Activated B cell treated with CpG ODN at 0.5 μM for 24 hours (primary cell): Measurements from ENCODE around the gene LPP. TPM values are rescaled to one million over a fixed set of nuclear protein-coding genes. Genes with fewer than 3 reads are reported as not detected.

Source experiments
- ATAC-seq: fragments of 200-7000 bp; cut with Tn5 transposase; one replicate; pipeline ENCODE4 v1.10.0; 2021; ENCODE audit warnings: low read depth, mild to moderate bottlenecking, moderate library complexity
- CTCF ChIA-PET: fragments of 350-600 bp; sonication (Branson Sonifier 250); formaldehyde crosslinking; loops from one replicate; lab custom pipeline; 2021; ENCODE audit warnings: antibody characterized with exemption; lab: Charles Lee
- POLR2A ChIA-PET: fragments of 350-600 bp; sonication (Branson Sonifier 250); formaldehyde crosslinking; loops from one replicate; lab custom pipeline; 2021; ENCODE audit warnings: antibody characterized with exemption; lab: Charles Lee
- DNase-seq: peaks from one replicate; pipeline ENCODE4 v3.0.0; 2022
- H3K27ac Mint-ChIP-seq: one replicate; pipeline ENCODE4 v1.8.0; 2020; ENCODE audit warnings: mixed read lengths
- H3K27me3 Mint-ChIP-seq: one replicate; pipeline ENCODE4 v1.8.0; 2021; ENCODE audit warnings: mixed read lengths
- H3K36me3 Mint-ChIP-seq: one replicate; pipeline ENCODE4 v1.8.0; 2021; ENCODE audit warnings: low read depth, mixed read lengths
- H3K4me1 Mint-ChIP-seq: one replicate; pipeline ENCODE4 v1.8.0; 2021; ENCODE audit warnings: mixed read lengths
- H3K4me3 Mint-ChIP-seq: one replicate; pipeline ENCODE4 v1.8.0; 2020; ENCODE audit warnings: mild to moderate bottlenecking, mixed read lengths
- H3K9me3 Mint-ChIP-seq: one replicate; pipeline ENCODE4 v1.8.0; 2020; ENCODE audit warnings: mixed read lengths
- intact Hi-C: fragments of 100-400 bp; cut with micrococcal nuclease; formaldehyde crosslinking; loops from one replicate; pipeline ENCODE4 v1.15.1; 2024
- total RNA-seq: library from RNA; stranded (reverse); gene quantifications from 2 replicates; pipeline ENCODE4 v1.2.3, GENCODE V29; 2022
- TF ChIP-seq, protein P1 (sequence below): fragments of 200-600 bp; IDR thresholded peaks from one replicate; pipeline ENCODE4 v1.8.0; 2022; ENCODE audit warnings: antibody characterized with exemption, mild to moderate bottlenecking

LPP gene
- total RNA-seq, 1 donor from 2014 or later = 60.1 TPM

- Mint-ChIP-seq H3K4me1 (peaks cover 44% of the 10 kb centered on the region), H3K27me3 (no peaks in the 10 kb centered on the region), H3K36me3 (peaks cover 2% of the 10 kb centered on the region), H3K4me3 (no peak overlapping the region), H3K27ac (no peak overlapping the region), H3K9me3 (no peaks in the 10 kb centered on the region)
- TF ChIP-seq, protein P1, sequence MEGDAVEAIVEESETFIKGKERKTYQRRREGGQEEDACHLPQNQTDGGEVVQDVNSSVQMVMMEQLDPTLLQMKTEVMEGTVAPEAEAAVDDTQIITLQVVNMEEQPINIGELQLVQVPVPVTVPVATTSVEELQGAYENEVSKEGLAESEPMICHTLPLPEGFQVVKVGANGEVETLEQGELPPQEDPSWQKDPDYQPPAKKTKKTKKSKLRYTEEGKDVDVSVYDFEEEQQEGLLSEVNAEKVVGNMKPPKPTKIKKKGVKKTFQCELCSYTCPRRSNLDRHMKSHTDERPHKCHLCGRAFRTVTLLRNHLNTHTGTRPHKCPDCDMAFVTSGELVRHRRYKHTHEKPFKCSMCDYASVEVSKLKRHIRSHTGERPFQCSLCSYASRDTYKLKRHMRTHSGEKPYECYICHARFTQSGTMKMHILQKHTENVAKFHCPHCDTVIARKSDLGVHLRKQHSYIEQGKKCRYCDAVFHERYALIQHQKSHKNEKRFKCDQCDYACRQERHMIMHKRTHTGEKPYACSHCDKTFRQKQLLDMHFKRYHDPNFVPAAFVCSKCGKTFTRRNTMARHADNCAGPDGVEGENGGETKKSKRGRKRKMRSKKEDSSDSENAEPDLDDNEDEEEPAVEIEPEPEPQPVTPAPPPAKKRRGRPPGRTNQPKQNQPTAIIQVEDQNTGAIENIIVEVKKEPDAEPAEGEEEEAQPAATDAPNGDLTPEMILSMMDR = no peak
- ChIA-PET POLR2A (no interaction called here), CTCF (no interaction called here)
- DNase-seq = no peak
- intact Hi-C loops = no loop called here
- ATAC-seq = no peak
These were observed 3.5 kb downstream of the LPP start for GRCh38 chr3:188157407-188157806.

DNA sequence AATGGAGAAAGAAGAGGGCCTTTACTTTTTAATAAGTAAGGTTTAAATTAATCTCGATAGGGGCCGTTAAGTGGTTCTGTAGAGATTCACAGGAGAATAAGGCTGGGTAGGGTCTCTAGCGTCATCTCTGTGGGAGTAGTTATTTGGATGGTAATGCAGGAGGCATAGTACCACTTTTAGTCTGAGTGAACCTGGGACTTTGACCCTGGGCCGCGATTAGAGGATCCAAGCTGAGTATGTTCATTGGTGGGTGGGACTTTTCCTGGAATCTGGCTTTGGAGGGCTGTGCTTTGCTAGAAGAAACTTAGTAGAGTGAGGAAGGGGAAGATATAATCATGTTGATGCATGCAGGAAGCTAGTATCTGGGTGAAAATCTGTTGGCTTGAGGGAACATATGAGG lies 4.0 kb downstream of the LPP start:
- ATAC-seq (no peak), DNase-seq (no peak)
- Mint-ChIP-seq H3K9me3 (no peaks in the 10 kb centered on the region), H3K4me1 (peaks cover 44% of the 10 kb centered on the region), H3K4me3 (no peak overlapping the region), H3K27ac (peak overlapping the region; percentile 1), H3K27me3 (no peaks in the 10 kb centered on the region), H3K36me3 (peaks cover 2% of the 10 kb centered on the region)
- TF ChIP-seq, protein P1 = no peak
- intact Hi-C loops = no loop called here
- ChIA-PET CTCF (interaction anchor here (1.6 kb wide), 1 partner anchor 201 kb away, joined by 3 read pairs; no protein-coding TSS in a partner anchor), POLR2A (interaction anchor here (1.0 kb wide), 1 partner anchor 413 kb away, joined by 5 read pairs; the partner anchor contains the start of gene BCL6)

DNA sequence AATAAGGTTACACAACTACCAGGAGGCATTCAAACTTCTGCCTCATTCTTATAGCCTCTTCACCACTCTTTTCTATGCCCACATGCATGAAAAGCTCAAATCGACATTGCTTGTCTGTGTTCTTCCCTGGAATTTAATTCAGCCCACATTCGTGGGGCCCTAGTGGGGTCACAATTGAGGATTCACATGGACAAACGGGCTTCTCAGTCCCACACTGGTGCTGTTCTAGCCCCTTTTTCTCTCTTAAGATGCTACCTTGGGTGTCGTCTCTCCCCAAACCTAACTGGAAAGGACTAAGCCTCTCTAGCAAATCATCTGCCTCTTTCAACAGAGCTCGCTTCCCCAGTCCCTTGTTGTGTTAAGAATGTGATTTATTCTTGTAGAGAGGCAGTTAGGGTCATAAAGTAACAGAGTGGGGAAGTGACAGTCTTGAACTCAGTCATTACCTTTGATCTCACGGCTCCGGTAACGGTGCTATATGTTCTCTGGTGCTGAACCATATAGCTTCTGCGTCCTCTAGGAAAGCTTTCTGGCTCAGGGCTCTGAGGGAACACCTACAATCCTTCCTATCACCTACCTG lies 4.9 kb downstream of the LPP start:
- POLR2A ChIA-PET = interaction anchor here (1.0 kb wide), 1 partner anchor 413 kb away, joined by 5 read pairs; the partner anchor contains the start of gene BCL6
- no peak overlapping the region for H3K4me3 Mint-ChIP-seq

GRCh38 chr3:188160751-188161150 lies 6.8 kb downstream of the LPP start:
- Mint-ChIP-seq H3K4me1 (peaks cover 50% of the 10 kb centered on the region), H3K27ac (peak overlapping the region; percentile 6), H3K9me3 (no peaks in the 10 kb centered on the region), H3K36me3 (no peaks in the 10 kb centered on the region), H3K27me3 (no peaks in the 10 kb centered on the region), H3K4me3 (no peak overlapping the region)
- TF ChIP-seq, protein P1 = no peak
- no peak for DNase-seq
- no peak for ATAC-seq
- ChIA-PET POLR2A (interaction anchor here (1.1 kb wide), 1 partner anchor 15 kb away, joined by 4 read pairs; no protein-coding TSS in a partner anchor), CTCF (no interaction called here)
- intact Hi-C loops = no loop called here

More for the DNA sequence above, 4.9 kb downstream of the LPP start:
- H3K4me1 Mint-ChIP-seq = peaks cover 47% of the 10 kb centered on the region
- H3K27ac Mint-ChIP-seq = no peak overlapping the region
- ATAC-seq (no peak), DNase-seq (no peak)
- TF ChIP-seq, protein P1 = no peak
- CTCF ChIA-PET = interaction anchor here (1.6 kb wide), 1 partner anchor 200 kb away, joined by 3 read pairs; no protein-coding TSS in a partner anchor
- intact Hi-C loops = no loop called here
- H3K36me3 Mint-ChIP-seq = no peaks in the 10 kb centered on the region
- H3K27me3 Mint-ChIP-seq = no peaks in the 10 kb centered on the region
- H3K9me3 Mint-ChIP-seq = no peaks in the 10 kb centered on the region

DNA sequence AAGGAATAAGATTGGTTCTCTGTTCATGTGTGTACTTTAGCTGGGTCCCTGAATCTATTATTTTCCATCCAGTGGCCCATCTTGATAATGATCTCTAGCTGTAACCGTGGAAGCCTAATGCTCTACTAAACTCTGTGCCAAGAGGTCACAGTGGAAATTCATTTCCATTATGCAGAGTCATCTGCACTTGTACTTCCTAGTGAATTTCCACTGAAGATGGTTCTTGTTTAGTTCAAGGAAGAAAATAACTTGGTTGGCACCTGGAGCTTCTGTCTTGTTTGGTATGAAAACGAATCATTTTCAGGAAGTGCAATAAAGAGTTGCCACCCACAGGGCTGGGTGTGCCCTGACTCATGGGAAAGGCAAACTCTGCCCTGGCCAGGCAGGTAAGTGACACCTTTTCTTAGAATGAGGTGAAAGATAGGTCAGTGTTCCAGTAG lies 10.3 kb downstream of the LPP start:
- DNase-seq = no peak
- CTCF ChIA-PET = interaction anchor here (0.8 to 1.3 kb wide), 3 partner anchors 135 to 790 kb away, joined by 3 read pairs; no protein-coding TSS in a partner anchor
- no peaks in the 10 kb centered on the region for H3K27me3 Mint-ChIP-seq
- no peaks in the 10 kb centered on the region for H3K36me3 Mint-ChIP-seq
- peak; percentile 54 for ATAC-seq
- POLR2A ChIA-PET = interaction anchor here (1.0 to 1.3 kb wide), 2 partner anchors 9 to 421 kb away, joined by 3 to 10 read pairs; partner anchors contain the start of gene LPP
- H3K4me1 Mint-ChIP-seq = peaks cover 40% of the 10 kb centered on the region
- H3K4me3 Mint-ChIP-seq = peak overlapping the region; percentile 53
- no peaks in the 10 kb centered on the region for H3K9me3 Mint-ChIP-seq
- H3K27ac Mint-ChIP-seq = peak overlapping the region; percentile 38
- TF ChIP-seq, protein P1 = no peak
- intact Hi-C loops = no loop called here
